Tibial nerve (tissue), 4 donors: Measurements from ENCODE around the gene ARHGEF17. TPM values are rescaled to one million over a fixed set of nuclear protein-coding genes. Genes with fewer than 3 reads are reported as not detected.

Experiments
- DNase-seq, 2 donors: peaks; one replicate each; pipeline ENCODE4 v3.0.0-alpha.2; 2019; ENCODE audit warnings: low spot score in 2 of 2
- H3K27ac ChIP-seq, 4 donors: fragments of 200-600 bp; sonication (generic) in 3 of 4; one replicate each; pipeline ENCODE4 v1.5.1; 2017 to 2019; ENCODE audit warnings: mild to moderate bottlenecking in 1 of 4
- H3K27me3 ChIP-seq, 2 donors: fragments of 200-600 bp; sonication (generic) in 1 of 2; one replicate each; pipeline versions ENCODE4 v1.5.1 to v1.6.0; 2017 to 2019
- H3K36me3 ChIP-seq, 3 donors: fragments of 200-600 bp; sonication (generic); one replicate each; pipeline ENCODE4 v1.5.1; 2018 to 2019
- H3K4me1 ChIP-seq, 4 donors: fragments of 200-600 bp; sonication (generic) in 3 of 4; one replicate each; pipeline ENCODE4 v1.5.1; 2017 to 2019
- H3K4me3 ChIP-seq, 4 donors: fragments of 200-600 bp; sonication (generic) in 3 of 4; one replicate each; pipeline ENCODE4 v1.5.1; 2017 to 2019; ENCODE audit warnings: mild to moderate bottlenecking in 1 of 4, moderate library complexity in 1 of 4
- H3K9me3 ChIP-seq, 4 donors: fragments of 200-600 bp; sonication (generic) in 3 of 4; one replicate each; pipeline ENCODE4 v1.5.1; 2017 to 2019
- EP300 ChIP-seq, 2 donors: sonication (generic); formaldehyde crosslinking; IDR thresholded peaks; one replicate each; pipeline ENCODE4 v1.6.1; 2017; ENCODE audit warnings: antibody characterized with exemption in 2 of 2, mild to moderate bottlenecking in 1 of 2
- POLR2A ChIP-seq, 2 donors: fragments of 450-650 bp; IDR thresholded peaks; one replicate each; pipeline ENCODE4 v1.6.1; 2017; ENCODE audit warnings: antibody characterized with exemption in 2 of 2, mild to moderate bottlenecking in 2 of 2, moderate library complexity in 2 of 2
- WGBS, 2 donors: methylation state at CpG; one replicate each; pipeline ENCODE4 v1.1.5; 2018; 5-methylcytosine and 5-hydroxymethylcytosine counted together
- total RNA-seq, 4 donors: library from RNA; depleted of rRNA; stranded (reverse); fragments of >200 nt; gene quantifications; one replicate each; pipeline ENCODE4 v1.1.0, GENCODE V29; 2016
- TF ChIP-seq, protein P1 (sequence below), 5 experiments: fragments of 200-600 bp in 3 of 5; fragments of 450-650 bp in 2 of 5; sonication (generic) in 3 of 5; IDR thresholded peaks; one replicate each; pipeline ENCODE4 v1.5.1; 2016 to 2019; ENCODE audit warnings: antibody characterized with exemption in 5 of 5, mild to moderate bottlenecking in 3 of 5, moderate library complexity in 2 of 5

The ARHGEF17 gene
- total RNA-seq, 4 donors from 2014 or later, result 102 to 135 (median 112) TPM

DNA sequence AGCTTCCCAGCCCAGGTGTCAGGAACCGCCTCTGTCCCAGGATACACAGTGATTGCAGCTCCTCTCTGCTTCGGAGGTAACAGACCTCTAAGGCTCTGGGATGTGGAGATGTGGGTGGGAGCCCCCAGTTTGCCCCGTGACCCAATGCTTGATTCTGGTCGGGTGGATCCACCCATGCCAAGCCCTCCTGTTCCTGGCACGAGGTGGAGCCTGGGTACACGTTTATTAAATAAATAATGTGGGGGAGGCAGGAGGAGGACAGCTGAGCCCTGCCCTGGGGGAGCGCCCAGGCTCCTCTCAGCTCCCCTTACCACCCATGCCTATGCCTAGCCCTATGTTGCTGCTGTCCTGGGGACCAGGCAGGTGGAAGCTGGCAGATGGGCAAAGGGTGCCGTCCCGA lies 16.0 kb downstream of the ARHGEF17 start:
- H3K4me3 ChIP-seq, result no peak overlapping the region
- 54 to 66% methylated on average over 7 to 9 of the region's 9 CpGs for WGBS, 2 donors
- DNase-seq, result no peak
- peaks cover 7 to 100% (median 80%) of the 10 kb centered on the region in 4 donors for H3K4me1 ChIP-seq
- H3K9me3 ChIP-seq, result no peaks in the 10 kb centered on the region
- H3K27me3 ChIP-seq, result no peaks in the 10 kb centered on the region
- H3K27ac ChIP-seq, result peak overlapping the region; percentile 78 to 99 (median 96)
- TF ChIP-seq, protein P1, sequence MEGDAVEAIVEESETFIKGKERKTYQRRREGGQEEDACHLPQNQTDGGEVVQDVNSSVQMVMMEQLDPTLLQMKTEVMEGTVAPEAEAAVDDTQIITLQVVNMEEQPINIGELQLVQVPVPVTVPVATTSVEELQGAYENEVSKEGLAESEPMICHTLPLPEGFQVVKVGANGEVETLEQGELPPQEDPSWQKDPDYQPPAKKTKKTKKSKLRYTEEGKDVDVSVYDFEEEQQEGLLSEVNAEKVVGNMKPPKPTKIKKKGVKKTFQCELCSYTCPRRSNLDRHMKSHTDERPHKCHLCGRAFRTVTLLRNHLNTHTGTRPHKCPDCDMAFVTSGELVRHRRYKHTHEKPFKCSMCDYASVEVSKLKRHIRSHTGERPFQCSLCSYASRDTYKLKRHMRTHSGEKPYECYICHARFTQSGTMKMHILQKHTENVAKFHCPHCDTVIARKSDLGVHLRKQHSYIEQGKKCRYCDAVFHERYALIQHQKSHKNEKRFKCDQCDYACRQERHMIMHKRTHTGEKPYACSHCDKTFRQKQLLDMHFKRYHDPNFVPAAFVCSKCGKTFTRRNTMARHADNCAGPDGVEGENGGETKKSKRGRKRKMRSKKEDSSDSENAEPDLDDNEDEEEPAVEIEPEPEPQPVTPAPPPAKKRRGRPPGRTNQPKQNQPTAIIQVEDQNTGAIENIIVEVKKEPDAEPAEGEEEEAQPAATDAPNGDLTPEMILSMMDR (IDR thresholded peaks at IDR 0.05), result no peak
- no peak for TF ChIP-seq EP300 (IDR thresholded peaks at IDR 0.05)
- no peak for TF ChIP-seq POLR2A (IDR thresholded peaks at IDR 0.05)
- no peaks in the 10 kb centered on the region for H3K36me3 ChIP-seq

- Histone ChIP-seq H3K36me3 (no peaks in the 10 kb centered on the region), H3K4me3 (no peak overlapping the region), H3K27me3 (no peaks in the 10 kb centered on the region), H3K27ac (peak overlapping the region; percentile 78 to 99 (median 96)), H3K4me1 (peaks cover 7 to 98% (median 78%) of the 10 kb centered on the region in 4 donors), H3K9me3 (no peaks in the 10 kb centered on the region)
- no peak for DNase-seq
- WGBS, 2 donors, result 82 to 89% methylated on average over 2 of the region's 2 CpGs
- TF ChIP-seq, protein P1 (IDR thresholded peaks at IDR 0.05), result no peak
- TF ChIP-seq POLR2A (IDR thresholded peaks at IDR 0.05) (no peak), EP300 (IDR thresholded peaks at IDR 0.05) (no peak)
Observed at GRCh38 chr11:73324665-73325035, 16.6 kb downstream of the ARHGEF17 start.

DNA sequence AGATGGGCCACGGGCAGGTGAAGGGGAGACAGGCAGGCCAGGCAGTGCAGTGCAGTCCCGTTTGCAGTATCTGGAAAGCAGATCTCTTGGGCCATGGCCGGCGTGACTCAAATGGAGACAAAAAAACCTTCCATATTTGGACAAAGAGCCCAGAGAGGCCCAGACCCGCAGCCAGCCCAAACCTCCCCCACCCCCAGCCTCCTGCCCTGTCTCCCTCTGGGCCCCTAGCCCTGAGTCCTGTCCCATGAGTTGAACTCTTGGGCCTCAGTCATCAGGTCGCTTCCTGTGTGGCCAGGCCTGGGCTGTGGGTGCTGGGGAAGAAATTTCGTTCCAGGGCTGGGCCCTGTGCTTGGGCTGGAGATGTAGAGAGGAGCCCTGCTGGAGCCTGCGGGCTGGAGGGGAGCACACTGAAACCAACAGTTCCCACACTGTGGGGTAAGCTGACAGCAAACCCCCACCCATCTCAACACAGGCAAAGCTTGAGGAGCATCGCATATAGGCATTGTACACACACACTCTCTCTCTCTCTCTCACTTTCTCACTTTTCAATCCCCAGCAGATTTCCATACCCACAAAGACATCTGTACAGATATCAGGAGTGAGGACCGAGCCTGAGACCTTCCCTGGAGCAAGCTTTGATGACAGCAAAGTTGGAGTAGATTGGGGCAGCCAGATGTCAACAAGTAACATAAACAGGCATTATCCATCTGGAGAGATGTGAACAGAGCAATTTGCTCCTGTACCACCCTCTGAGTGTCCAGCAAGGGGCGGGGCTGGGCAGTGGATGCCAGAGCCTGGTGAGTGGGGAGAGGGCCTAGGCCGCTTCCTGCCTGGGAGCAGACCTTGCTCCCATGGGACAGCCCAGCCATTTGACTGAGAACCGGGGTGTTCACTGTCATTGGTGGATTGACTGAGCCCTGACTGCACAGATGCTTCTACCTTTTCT lies 17.2 kb downstream of the ARHGEF17 start:
- no peak overlapping the region for H3K4me3 ChIP-seq
- H3K36me3 ChIP-seq, result no peaks in the 10 kb centered on the region
- no peak for DNase-seq
- 37 to 40% methylated on average over 13 of the region's 13 CpGs for WGBS, 2 donors
- peaks cover 7 to 98% (median 76%) of the 10 kb centered on the region in 4 donors for H3K4me1 ChIP-seq
- no peaks in the 10 kb centered on the region for H3K27me3 ChIP-seq
- TF ChIP-seq EP300 (IDR thresholded peaks at IDR 0.05) (peak in 1 of 2 donors; percentile 7), POLR2A (IDR thresholded peaks at IDR 0.05) (no peak)
- TF ChIP-seq, protein P1 (IDR thresholded peaks at IDR 0.05), result no peak
- peak overlapping the region; percentile 78 to 99 (median 96) for H3K27ac ChIP-seq
- no peaks in the 10 kb centered on the region for H3K9me3 ChIP-seq

- WGBS, 2 donors, result 53 to 54% methylated on average over 9 of the region's 10 CpGs
- H3K9me3 ChIP-seq, result no peaks in the 10 kb centered on the region
- peaks cover 10 to 98% (median 75%) of the 10 kb centered on the region in 4 donors for H3K4me1 ChIP-seq
- DNase-seq, result no peak
- H3K27me3 ChIP-seq, result no peaks in the 10 kb centered on the region
- H3K4me3 ChIP-seq, result no peak overlapping the region
- TF ChIP-seq POLR2A (IDR thresholded peaks at IDR 0.05) (no peak), EP300 (IDR thresholded peaks at IDR 0.05) (no peak)
- TF ChIP-seq, protein P1 (IDR thresholded peaks at IDR 0.05), result no peak
- no peaks in the 10 kb centered on the region for H3K36me3 ChIP-seq
- H3K27ac ChIP-seq, result peak overlapping the region; percentile 54 to 99 (median 96)
Observed at GRCh38 chr11:73326929-73327811, 19.1 kb downstream of the ARHGEF17 start.
